HT-29 (cell line): ENCODE data around the gene SLIT3. TPM values are rescaled to one million over a fixed set of nuclear protein-coding genes. Genes with fewer than 3 reads are reported as not detected.
"Not testable (repeated sequence)": the region's sequence is repeated elsewhere in the genome, so short reads cannot be mapped to it uniquely, and the experiment has no call there.

Source experiments
- DNase-seq: peaks from one replicate; pipeline ENCODE4 v3.0.0-alpha.2; 2015; ENCODE audit warnings: low spot score
- small RNA-seq: library from RNA; depleted of rRNA; stranded (forward); fragments of <200 nt; gene quantifications from one replicate; pipeline ENCODE3, GENCODE V24; 2014
- total RNA-seq: library from RNA; depleted of rRNA; stranded (reverse); fragments of >200 nt; shearing (Covaris generic); gene quantifications from 2 replicates; pipeline ENCODE4 v1.2.3, GENCODE V29; 2014

Gene SLIT3
- total RNA-seq, 1 experiment from 2014 or later: not detected

DNA sequence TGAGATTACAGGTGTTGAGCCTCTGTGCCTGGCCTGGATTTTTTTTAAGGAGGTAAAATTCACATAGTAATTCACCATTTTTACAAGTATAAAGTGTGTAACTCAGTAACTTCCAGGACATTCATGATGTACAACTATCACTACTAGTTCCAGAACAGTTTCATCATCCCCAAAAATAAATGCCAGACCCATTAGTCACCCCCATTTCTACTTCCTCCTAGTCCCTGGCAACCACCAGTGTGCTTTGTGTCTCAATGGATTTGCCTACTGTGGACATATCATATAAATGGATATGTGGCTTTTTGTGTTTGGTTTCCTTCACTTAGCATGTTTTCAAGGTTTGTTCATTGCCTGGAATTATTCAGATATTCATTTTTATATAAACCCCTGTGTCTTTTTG lies 649.3 kb downstream of the SLIT3 start:
- DNase-seq: peak; percentile 56

DNA sequence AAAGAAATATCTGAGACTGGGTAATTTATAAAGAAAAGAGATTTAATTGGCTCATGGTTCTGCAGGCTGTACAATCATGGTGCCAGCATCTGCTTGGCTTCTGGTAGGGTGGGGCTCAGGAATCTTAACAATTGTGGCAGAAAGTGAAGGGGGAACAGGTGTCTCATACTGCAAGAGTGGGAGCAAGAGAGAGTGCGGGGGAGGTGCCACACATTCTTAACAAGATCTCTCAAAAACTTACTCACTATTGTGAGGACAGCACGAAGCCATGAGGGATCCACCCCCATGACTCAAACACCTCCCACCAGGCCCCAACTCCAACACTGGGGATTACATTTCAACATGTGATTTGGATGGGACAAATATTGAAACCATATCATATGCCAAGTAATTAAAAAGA lies 651.6 kb downstream of the SLIT3 start:
- no peak for DNase-seq

DNA sequence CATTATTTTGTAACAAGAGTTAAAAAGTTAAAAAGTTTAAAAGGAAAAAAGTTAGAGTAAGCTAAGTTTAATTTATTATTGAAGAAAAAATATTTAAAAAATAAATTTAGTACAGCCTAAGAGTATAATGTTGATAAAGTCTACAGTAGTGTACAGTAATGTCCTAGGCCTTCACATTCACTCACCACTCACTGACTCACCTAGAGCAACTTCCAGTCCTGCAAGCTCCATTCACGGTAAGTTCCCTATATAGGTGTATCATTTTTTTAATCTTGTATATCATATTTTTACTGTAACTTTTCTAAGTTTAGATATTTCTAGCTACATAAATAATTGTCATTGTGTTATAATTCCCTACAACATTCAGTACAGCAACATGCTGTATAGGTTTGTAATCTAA lies 652.4 kb downstream of the SLIT3 start:
- DNase-seq: no peak

DNA sequence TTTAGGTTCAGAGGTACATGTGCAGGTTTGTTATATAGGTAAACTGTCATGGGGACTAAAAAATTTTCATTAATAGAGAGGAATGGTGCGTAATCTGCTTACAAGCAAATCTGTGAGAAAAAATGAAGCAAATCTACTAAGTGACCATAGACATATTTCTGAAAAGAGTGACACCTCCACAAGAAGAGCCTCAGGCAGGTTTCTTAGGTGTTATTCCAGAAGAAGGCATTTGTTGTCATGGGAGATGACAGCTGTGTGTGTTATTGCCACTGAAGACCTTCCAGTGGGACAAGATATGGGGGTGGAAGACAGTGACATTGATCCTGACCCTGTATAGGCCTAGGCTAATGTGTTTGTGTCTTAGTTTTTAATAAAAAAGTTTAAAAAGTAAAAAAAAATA lies 652.9 kb downstream of the SLIT3 start:
- DNase-seq: no peak

DNA sequence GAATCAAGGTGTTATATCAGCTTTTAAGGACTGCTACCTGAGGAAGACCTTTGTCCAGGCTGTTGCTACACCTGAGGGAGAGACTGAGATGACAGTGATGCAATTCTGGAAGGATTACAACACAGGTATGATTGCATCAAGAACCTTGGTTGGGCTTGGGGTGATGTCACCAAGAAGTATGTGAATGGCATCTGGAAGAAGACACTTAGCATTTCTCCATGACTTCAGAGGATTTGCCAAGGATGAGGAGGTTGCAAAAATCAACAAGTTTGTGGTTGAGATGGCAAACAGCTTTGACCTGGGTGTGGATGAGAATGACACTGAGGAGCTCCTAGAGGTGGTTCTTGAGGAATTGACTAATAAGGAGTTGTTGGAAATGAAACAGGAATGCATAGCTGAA lies 653.9 kb downstream of the SLIT3 start:
- peak; percentile 30 for DNase-seq

DNA sequence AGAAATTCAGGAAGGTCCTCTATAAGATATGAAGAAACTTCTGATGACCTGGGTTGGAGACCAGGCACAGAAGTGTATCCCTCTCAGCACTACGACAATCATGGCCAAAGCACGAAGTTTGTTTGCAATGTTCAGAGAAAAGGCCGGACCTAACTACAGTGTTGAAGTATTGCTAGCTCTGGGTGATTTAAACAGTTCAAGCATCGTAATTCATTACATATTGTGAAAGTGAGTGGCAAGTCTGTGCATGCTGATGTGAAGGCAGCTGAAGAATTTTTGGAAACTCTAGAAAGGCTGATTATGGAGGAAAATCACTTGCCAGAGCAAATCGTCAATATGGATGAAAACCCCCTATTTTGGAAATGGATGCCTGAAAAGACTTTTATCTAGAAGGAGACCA lies 654.6 kb downstream of the SLIT3 start:
- no peak for DNase-seq

DNA sequence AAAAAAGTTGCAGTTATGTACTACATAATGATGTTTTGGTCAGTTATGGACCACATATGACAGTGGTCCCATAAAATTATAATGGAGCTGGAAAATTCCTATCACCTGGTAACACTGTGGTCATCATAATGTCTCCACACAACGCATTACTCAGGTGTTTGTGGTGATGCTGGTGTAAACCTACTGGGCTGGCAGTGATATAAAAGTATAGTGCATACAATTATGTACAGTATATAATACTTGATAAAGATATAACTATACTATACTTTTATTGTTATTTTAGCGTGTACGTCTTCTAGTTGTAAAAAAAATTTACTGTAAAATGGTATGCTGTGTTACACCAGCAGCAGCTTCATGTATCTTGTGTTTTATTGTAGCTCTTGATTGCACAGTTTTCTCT lies 655.7 kb downstream of the SLIT3 start:
- DNase-seq: no peak

DNA sequence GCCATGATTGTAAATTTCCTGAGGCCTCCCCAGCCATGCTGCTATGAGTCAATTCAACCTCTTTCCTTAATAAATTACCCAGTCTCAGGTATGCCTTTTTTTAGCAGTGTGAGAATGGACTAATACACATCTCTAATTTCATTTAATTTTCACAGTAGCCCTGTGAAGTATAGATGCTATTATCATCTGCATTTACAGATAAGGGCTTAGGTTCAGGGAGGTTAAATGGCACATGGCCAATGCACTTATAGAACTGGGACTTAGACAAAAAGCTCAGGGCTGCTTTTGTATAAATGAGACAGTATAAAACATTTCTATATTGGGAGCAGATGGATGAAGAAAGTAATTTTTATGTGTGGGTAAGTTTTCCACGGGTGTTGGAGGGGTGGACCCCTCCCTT lies 658.9 kb downstream of the SLIT3 start:
- DNase-seq: no peak

DNA sequence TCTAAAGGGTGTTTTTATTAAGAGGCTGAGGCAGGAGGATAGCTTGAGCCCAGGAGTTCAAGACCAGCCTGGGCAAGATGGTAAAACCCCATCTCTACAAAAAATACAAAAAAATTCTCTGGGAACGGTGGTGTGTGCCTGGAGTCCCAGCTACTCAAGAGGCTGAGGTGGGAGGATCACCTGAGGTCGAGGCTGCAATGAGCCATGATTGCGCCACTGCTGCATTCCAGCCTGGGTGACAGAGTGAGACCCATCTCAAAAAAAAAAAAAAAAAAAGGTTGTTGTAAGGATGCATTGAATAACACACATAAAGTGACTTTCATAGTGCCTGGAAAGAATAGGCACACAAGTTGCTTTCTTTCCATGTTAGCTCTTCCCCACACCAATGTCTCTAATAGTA lies 662.1 kb downstream of the SLIT3 start:
- DNase-seq: not testable (repeated sequence)

DNA sequence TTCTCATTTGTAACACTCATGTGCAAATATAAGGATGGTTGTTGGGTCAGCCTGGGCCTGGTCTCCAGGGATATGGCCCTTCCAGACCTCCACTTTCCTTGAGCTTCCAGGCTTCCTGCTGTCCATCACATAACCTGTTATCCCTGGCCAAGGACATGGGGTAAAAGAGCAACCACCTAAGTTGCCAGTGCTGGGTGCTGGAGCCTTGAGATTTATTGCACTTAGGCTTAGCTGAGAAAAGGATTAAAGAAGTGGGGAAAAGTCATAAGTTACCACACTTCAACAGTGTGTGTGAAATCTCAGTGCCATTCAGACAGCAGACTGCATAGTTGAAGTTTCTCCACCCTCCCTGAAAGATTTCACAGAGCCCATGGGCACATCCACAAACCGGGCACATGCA lies 663.1 kb downstream of the SLIT3 start:
- DNase-seq: no peak

DNA sequence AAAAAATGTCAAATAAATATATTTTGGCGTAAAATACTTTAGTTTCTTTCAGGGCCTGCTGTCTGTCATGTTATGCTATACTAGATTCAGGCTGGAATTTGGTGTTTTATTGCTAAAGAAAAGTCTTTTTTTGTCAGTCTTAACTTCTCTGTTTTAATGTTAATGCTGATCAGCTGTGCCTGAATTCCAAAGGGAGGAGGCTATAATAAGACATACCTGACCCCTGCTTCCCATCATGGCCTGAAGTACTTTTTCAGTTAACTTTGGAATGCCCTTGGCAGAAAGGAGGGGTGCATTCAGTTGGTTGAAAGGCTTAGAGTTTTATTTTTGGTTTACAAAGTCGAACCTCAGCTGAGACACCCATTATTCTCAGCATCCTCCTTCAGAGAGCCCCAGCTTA lies 663.7 kb downstream of the SLIT3 start:
- DNase-seq: no peak

DNA sequence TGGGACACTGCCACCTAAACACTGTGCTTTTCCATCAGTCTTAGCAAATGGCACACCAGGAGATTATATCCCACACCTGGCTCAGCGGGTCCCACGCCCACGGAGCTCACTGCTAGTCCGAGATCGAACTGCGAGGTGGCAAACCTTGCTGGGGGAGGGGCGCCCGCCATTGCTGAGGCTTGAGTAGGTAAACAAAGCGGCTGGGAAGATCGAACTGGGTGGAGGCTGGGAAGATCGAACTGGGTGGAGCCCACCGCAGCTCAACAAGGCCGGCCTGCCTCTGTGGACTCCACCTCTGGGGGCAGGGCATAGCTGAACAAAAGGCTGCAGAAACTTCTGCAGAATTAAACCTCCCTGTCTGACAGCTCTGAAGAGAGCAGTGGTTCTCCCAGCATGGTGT lies 670.0 kb downstream of the SLIT3 start:
- DNase-seq: not testable (repeated sequence)

DNA sequence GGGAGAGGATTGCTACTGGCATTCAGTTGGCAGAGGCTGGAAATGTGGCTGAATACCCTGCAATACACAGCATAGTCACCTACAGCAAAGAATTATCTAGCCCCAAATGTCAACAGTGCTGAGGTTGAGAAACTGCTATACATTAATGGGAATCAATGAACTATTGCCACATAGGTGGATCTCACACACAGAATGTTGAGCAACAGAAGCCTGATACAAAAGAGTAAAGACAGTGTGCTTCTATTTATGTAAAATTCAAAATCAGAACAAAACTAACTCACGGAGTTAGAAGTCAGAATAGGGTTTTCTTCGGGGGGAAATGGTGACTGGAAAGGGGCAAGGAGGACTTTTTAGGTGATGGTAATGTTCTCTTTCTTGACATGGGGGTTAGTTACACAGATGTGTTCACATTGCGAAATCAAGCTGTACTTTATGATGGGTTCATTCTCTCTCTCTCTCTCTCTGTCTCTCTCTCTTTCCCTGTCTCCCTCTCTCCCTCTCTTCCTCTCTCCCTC lies 676.0 kb downstream of the SLIT3 start:
- no peak for DNase-seq

DNA sequence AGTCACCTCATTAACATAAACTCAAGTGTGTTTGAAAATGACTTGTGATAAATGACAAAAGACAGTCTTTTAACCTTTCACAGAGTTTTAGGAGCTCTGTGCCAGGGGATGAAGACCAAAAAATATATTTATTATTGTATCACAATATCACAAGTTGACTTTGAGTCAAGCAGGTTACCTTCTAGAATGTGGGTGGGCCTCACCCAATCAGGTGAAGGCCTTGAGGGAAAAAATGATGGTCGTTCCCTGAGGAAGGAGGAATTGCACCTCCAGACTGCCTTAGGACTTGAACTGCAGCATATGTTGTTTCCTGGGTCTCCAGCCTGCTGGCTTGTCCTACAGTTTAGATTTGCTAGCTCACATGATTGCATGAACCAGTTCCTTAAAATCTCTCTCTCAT lies 680.1 kb downstream of the SLIT3 start:
- DNase-seq: no peak

DNA sequence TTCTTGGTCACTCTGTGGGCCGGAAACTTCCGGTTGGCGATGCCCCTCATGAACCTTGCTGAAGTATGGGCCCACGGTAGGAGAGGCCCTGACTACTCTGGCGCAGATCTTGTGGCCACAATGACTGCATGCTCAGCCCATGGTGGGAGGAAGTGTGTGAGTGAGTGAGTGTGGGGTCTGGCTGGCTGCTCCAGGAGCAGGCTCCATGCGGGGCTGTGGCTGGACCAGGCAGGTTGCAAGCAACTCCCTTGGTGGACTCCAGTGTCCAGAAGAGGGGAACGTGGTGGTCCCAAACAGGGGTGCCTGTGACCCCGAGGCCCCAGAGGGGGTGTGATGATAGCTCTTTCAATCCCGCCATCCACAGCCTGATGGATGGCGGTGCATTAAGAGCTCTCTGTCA lies 686.3 kb downstream of the SLIT3 start:
- no peak for DNase-seq

DNA sequence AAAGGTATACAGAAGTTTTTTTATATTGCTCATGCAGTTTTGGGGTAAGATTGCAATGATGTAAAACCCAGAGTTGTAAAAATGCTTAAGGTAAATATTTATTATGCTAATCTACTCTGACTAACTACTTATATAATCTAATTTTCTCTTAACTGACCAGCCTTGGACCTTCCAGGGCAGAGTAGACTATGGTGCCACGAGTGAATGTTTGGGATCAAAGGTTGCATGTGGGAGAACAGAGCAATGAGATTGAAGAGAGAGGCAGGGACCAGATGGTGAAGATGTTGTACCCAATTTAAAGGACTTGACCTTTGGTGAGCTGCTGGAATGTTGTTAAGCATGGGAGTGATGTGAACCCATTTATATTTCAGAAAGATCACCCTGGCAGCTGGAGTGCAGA lies 686.9 kb downstream of the SLIT3 start:
- DNase-seq: no peak

DNA sequence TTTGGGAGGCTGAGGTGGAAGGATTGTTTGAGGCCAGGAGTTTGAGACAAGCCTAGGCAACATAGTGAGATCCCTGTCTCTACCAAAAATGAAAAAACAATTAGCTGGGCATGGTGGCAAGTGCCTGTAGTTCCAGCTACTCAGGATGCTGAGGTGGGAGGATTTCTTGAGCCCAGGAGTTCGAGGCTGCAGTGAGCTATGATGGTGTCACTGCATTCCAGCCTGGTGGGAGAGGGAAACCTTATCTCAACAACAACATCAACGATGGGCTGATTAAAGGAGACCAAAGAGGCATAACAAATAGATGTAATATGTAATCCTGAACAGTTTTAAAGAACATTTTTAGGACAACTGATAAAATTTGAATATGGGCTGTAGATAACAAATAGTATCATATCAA lies 687.5 kb downstream of the SLIT3 start:
- DNase-seq: no peak

DNA sequence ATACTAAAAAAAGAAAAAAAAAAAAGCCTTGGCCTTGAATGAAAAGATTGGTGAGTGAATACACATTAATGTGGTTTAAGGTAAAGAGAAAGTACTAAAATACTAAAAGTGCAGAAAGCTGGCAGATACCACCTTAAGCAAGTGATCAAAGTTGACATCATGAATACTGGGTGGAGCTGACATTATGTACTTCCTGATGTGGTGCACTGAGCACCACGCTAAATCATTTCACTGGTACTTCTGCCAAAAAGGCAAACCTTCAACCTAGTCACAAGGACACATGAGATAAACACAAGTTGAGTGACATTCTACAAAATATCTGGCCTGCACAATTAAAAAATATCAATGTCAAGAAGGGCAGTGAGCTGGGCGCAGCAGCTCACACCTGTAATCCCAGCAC lies 687.9 kb downstream of the SLIT3 start:
- peak; percentile 25 for DNase-seq

DNA sequence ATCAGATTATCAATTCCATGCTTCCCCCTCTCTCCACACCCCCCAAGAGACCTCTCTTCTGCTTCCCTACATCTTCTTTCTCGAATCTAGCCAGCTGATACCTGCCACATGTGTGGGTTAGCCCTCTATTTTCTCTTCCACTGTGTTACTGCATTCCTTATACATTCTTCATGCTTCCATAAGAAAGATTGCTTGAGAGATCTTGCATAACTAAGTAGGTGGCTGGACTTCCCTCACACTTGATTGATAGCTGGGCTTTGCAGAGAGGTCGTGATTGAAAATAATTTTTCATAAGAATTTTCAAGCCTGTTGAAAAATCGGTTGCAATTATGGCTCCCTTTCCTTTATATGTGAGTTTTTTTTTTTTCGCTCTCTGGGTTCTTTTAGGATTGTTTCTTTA lies 688.8 kb downstream of the SLIT3 start:
- DNase-seq: no peak

Small RNAs within 50 kb of the gene (small RNA-seq; reads per million reads assigned to genes)
- gene MIR218-2: not detected
- not detected for gene MIR585
- gene RF00019: not detected
